Activated CD8-positive, alpha-beta memory T cell treated with anti-CD3 and anti-CD28 coated beads, Interleukin-2, amount 50 U/mL, for 24 hours (primary cell): ENCODE results near the gene UTS2.

Experiments
- DNase-seq: peaks from one replicate; pipeline ENCODE4 v3.0.0-alpha.2; 2020; ENCODE audit errors: extremely low read depth

The UTS2 gene

GRCh38 chr1:7863756-7864328 is 11.0 kb upstream of the UTS2 start:
- DNase-seq, result no peak

GRCh38 chr1:7862211-7863060 is 9.6 kb upstream of the UTS2 start:
- no peak for DNase-seq

GRCh38 chr1:7861452-7861851 is 8.6 kb upstream of the UTS2 start:
- DNase-seq, result no peak

GRCh38 chr1:7860130-7860529 is 7.3 kb upstream of the UTS2 start:
- DNase-seq, result no peak

GRCh38 chr1:7859406-7859805 is 6.5 kb upstream of the UTS2 start:
- no peak for DNase-seq

GRCh38 chr1:7857985-7858384 is 5.1 kb upstream of the UTS2 start:
- DNase-seq, result no peak

DNA sequence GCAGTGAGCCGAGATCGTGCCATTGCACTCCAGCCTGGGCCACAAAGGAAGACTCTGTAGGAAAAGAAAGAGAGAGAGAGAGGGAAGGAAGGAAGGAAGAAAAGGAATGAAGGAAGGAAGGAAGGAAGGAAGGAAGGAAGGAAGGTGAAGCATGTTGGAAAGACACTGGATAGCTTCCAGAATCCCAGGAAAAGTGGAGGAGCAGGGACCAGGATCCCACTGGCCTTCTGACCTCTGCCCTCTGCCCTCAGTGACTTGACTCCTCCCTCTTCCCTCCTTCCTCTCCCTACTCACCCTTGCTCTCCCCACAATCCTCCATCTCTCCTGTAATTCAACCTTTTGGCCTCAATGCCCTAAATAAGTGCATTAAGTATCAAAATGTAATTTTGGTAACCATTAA is 4.1 kb upstream of the UTS2 start:
- DNase-seq, result no peak

DNA sequence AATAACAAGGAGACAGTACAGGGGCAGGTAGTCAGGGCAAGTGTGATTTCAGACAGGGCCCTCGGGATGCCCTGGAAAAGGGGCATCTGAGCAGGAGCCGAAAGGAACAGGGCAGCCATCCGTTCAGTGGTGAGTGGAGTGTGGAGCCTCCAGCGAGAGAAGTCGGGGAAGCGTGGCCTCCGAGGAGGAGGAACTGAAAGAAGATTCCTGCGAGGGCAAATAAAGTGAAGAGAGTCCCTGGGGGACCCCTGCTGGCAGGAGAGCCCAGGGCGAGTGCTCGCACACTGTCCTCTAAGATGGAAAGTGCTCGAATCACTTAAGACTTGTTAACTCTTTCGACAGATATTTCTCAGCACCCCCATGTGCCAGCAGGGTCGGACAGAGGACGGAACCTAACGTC is 3.5 kb upstream of the UTS2 start:
- no peak for DNase-seq

- no peak for DNase-seq
These were observed 790 bp upstream of the UTS2 start for GRCh38 chr1:7853684-7854026.

DNA sequence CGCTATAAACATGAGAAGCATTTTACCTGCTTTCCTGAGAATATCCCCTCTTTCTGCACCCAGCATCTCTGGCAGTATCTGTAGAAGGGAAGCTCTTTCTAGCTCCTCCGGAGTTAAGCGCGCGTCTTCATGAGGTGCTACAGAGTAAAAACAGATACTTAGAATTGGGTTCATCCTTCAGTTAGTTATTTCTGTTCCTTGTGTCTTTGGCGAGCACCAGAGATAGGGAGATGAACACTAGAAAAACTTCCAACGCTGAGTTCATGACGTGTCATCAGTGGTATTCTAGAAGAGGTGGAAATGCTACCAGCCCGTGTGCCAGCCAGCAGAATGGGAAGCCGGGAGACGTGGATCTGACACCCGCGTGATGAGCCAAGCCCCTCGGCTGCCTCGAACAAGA is 2.1 kb downstream of the UTS2 start:
- no peak for DNase-seq

- DNase-seq, result no peak
These were observed 5.3 kb downstream of the UTS2 start for GRCh38 chr1:7847599-7847998.

DNA sequence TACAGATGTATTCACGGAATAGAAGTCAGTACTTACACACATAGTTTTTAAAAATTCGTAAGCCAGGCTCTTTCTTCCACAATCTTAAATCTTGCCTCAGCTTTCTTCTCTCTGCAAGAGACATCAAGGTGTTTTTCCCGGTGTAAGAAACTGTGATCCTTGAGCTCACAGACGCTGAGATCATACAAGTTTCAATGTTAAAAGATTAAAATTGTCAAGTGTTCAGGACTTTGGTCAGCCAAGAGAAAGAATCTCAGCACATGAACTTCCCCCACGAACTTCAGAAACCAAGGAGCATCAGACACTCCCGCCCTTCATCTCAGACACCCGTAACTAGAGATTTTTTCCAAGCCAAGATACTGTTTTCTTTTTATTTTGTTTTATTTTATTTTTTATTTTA is 6.2 kb downstream of the UTS2 start:
- no peak for DNase-seq

GRCh38 chr1:7845761-7846160 is 7.1 kb downstream of the UTS2 start:
- no peak for DNase-seq

- DNase-seq, result no peak
These were observed 10.3 kb downstream of the UTS2 start for GRCh38 chr1:7842517-7842916.

- no peak for DNase-seq
These were observed 13.3 kb downstream of the UTS2 start for GRCh38 chr1:7839526-7839925.

DNA sequence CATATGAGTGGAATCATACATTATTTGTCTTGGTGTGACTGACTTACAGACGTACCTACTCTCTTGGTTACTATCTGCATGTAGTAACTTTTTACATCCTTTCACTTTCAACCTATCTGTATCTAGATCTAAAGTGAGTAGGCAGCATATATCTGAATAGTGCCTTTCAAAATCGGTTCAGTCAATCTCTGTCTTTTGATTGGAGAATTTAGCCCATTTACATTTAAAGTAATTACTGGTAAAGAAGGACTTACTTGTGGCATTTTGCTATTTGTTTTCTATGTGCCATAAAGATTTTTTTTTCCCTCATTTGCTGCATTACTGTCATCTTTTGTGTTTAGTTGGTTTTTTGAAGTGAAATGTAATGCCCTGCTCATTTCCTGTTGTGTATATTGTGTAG is 14.2 kb downstream of the UTS2 start:
- no peak for DNase-seq

GRCh38 chr1:7833035-7833434 is 19.8 kb downstream of the UTS2 start:
- DNase-seq, result no peak

- DNase-seq, result no peak
These were observed 21.4 kb downstream of the UTS2 start for GRCh38 chr1:7831458-7831857.

DNA sequence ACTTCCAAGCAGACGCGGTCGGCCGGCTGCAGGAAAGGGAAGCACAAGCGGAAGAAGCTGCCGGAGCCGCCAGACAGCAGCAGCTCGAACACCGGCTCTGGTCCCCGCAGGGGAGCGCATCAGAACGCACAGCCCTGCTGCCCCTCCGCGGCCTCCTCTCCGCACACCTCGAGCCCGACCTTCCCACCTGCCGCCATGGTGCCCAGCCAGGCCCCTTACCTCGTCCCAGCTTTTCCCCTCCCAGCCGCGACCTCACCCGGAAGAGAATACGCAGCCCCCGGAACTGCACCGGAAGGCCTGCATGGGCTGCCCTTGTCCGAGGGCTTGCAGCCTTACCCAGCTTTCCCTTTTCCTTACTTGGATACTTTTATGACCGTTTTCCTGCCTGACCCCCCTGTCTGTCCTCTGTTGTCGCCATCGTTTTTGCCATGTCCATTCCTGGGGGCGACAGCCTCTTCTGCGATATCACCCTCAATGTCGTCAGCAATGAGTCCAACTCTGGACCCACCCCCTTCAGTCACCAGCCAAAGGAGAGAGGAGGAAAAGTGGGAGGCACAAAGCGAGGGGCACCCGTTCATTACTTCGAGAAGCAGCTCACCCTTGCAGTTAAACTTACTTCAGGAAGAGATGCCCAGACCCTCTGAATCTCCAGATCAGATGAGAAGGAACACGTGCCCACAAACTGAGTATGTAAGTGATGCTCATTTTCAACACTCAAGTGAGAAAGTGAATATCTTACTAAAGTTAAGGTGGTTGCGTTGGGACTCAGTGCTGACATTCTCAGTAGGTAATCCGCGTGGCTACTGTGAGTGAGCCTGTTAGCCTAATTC is 25.5 kb downstream of the UTS2 start:
- no peak for DNase-seq

DNA sequence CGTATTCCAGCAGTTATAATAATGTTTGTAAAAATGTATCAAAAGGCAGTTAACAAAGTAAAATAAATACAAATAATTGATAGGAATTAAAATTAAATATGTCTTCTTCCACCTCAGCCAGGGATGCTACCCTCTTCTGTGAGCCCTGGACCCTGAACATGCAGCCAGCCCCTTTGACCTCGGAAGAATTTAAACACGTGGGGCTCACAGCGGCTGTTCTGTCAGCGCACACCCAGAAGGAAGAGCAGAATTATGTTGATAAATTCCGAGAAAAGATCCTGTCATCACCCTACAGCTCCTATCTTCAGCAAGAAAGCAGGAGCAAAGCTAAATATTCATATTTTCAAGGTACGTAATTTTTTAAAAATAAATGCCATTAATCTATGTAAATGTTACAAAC is 26.5 kb downstream of the UTS2 start:
- no peak for DNase-seq

DNA sequence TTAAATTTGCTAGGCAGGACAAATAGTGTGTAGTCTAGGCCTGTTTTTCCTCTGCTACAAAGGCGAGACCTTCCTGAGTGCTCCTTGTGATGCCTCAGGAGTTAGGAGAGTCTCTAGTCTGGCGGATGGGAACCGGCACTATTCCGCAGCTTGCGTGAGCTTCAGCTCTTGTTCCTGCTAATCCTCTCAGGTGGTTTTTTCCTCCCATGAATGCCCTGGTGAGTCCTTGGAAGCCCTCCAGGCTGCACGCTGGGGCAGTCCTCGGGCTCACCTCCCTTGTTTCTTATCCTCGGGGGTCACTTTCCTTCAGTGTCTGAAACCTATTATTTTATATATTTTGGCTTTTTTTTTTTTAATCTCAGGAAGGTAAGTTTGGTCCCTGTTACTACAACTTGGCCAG is 28.2 kb downstream of the UTS2 start:
- DNase-seq, result no peak

DNA sequence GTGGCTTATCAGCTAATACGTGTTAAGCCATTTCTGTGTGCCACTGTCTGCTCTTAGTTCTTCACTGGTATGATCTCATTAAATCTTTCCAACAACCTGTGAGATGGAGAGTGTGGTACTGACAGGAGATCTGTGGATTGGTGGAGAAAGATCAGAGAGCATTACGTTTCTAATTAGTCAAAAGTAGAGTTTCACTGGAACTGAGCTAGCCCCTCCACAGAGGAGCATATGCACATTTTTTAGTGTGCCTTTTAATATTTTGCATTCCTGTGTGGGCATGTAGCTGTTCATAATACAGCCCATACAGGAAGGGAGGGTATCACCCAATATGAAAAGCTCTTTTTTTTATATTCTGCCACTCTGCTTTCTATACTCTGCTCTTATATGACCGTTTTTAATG is 31.6 kb downstream of the UTS2 start:
- no peak for DNase-seq
